ENCODE results near the gene ZMYND11. TPM values are rescaled to one million over a fixed set of nuclear protein-coding genes. Genes with fewer than 3 reads are reported as not detected.

Gene ZMYND11
- total RNA-seq, 2 donors from 2014 or later = 60.2 to 61.1 TPM

GRCh38 chr10:277963-278362 is 142.7 kb downstream of the ZMYND11 start:
- no peak for TF ChIP-seq CTCF (IDR thresholded peaks at IDR 0.05)

GRCh38 chr10:278707-279106 is 143.5 kb downstream of the ZMYND11 start:
- DNase-seq (ENCODE audit: low spot score) = no peak
- no peak overlapping the region for H3K27ac ChIP-seq

More at GRCh38 chr10:277963-278362, 142.7 kb downstream of the ZMYND11 start:
- Histone ChIP-seq H3K9me3 (no peaks in the 10 kb centered on the region), H3K36me3 (peaks cover 56% of the 10 kb centered on the region), H3K4me1 (peaks cover 0 to 8% of the 10 kb centered on the region in 2 donors), H3K27ac (no peak overlapping the region), H3K4me3 (no peak overlapping the region), H3K27me3 (no peaks in the 10 kb centered on the region)
- DNase-seq (ENCODE audit: low spot score) = no peak

GRCh38 chr10:279232-279631 is 144.0 kb downstream of the ZMYND11 start:
- no peak overlapping the region for H3K27ac ChIP-seq
- peaks cover 0 to 10% of the 10 kb centered on the region in 2 donors for H3K4me1 ChIP-seq
- H3K27me3 ChIP-seq = no peaks in the 10 kb centered on the region
- DNase-seq (ENCODE audit: low spot score) = no peak
- H3K4me3 ChIP-seq = no peak overlapping the region
- H3K36me3 ChIP-seq = peaks cover 60% of the 10 kb centered on the region
- H3K9me3 ChIP-seq = no peaks in the 10 kb centered on the region
- TF ChIP-seq CTCF (IDR thresholded peaks at IDR 0.05) = no peak

More at GRCh38 chr10:278707-279106, 143.5 kb downstream of the ZMYND11 start:
- no peaks in the 10 kb centered on the region for H3K9me3 ChIP-seq
- TF ChIP-seq CTCF (IDR thresholded peaks at IDR 0.05) = no peak
- no peaks in the 10 kb centered on the region for H3K27me3 ChIP-seq
- peaks cover 60% of the 10 kb centered on the region for H3K36me3 ChIP-seq
- H3K4me3 ChIP-seq = no peak overlapping the region
- H3K4me1 ChIP-seq = peaks cover 0 to 10% of the 10 kb centered on the region in 2 donors

- H3K36me3 ChIP-seq = peaks cover 60% of the 10 kb centered on the region
- H3K27ac ChIP-seq = no peak overlapping the region
Measured at GRCh38 chr10:279655-280054, 144.4 kb downstream of the ZMYND11 start.

GRCh38 chr10:282294-283139 is 147.3 kb downstream of the ZMYND11 start:
- no peak for DNase-seq (ENCODE audit: low spot score)
- Histone ChIP-seq H3K36me3 (peaks cover 64% of the 10 kb centered on the region), H3K4me3 (no peak overlapping the region), H3K27ac (no peak overlapping the region), H3K4me1 (peaks cover 0 to 10% of the 10 kb centered on the region in 2 donors), H3K27me3 (no peaks in the 10 kb centered on the region), H3K9me3 (no peaks in the 10 kb centered on the region)
- no peak for TF ChIP-seq CTCF (IDR thresholded peaks at IDR 0.05)

More at GRCh38 chr10:279655-280054, 144.4 kb downstream of the ZMYND11 start:
- no peaks in the 10 kb centered on the region for H3K9me3 ChIP-seq
- no peaks in the 10 kb centered on the region for H3K27me3 ChIP-seq
- peaks cover 0 to 10% of the 10 kb centered on the region in 2 donors for H3K4me1 ChIP-seq
- no peak for DNase-seq (ENCODE audit: low spot score)
- no peak for TF ChIP-seq CTCF (IDR thresholded peaks at IDR 0.05)
- H3K4me3 ChIP-seq = no peak overlapping the region

Data from right atrium auricular region (tissue), 2 donors.